Astrocyte (in vitro differentiated cells and primary cell): Measurements from ENCODE around the gene TMEM41B. TPM values are rescaled to one million over a fixed set of nuclear protein-coding genes. Genes with fewer than 3 reads are reported as not detected.
"Not testable (repeated sequence)": the region's sequence is repeated elsewhere in the genome, so short reads cannot be mapped to it uniquely, and the experiment has no call there.

ENCODE experiments used
- DNase-seq: peaks from one replicate; pipeline ENCODE4 v3.0.0-alpha.2; 2010; ENCODE audit warnings: low read depth
- FAIRE-seq: peaks from 2 replicates; lab custom pipeline; 2011; peaks lifted over from hg19 to GRCh38; lab: Jason Lieb, UNC
- H2AFZ ChIP-seq: 2 replicates; pipeline ENCODE4 v1.6.0; 2012; ENCODE audit warnings: low read depth, low read length, inconsistent platforms
- H3K27ac ChIP-seq: 2 replicates; pipeline ENCODE4 v1.5.1; 2011; ENCODE audit warnings: low read depth, low read length, inconsistent platforms
- H3K27me3 ChIP-seq: 2 replicates; pipeline ENCODE4 v1.6.0; 2011; ENCODE audit warnings: low read length, inconsistent platforms; ENCODE audit not compliant: insufficient read depth
- H3K36me3 ChIP-seq: 2 replicates; pipeline ENCODE4 v1.5.1; 2011; ENCODE audit warnings: low read length, inconsistent platforms; ENCODE audit not compliant: insufficient read depth
- H3K4me1 ChIP-seq: 2 replicates; pipeline ENCODE4 v1.5.1; 2011; ENCODE audit warnings: low read length, inconsistent platforms; ENCODE audit not compliant: insufficient read depth
- H3K4me2 ChIP-seq: 2 replicates; pipeline ENCODE4 v1.6.0; 2012; ENCODE audit warnings: low read length, inconsistent platforms
- H3K4me3 ChIP-seq: 2 replicates; pipeline ENCODE4 v1.5.1; 2011; ENCODE audit warnings: low read depth, mild to moderate bottlenecking, low read length, inconsistent platforms; ENCODE audit not compliant: insufficient read depth
- H3K79me2 ChIP-seq: 2 replicates; pipeline ENCODE4 v1.6.0; 2012; ENCODE audit warnings: mild to moderate bottlenecking, low read length, inconsistent platforms; ENCODE audit not compliant: insufficient read depth
- H3K9ac ChIP-seq: 2 replicates; pipeline ENCODE4 v1.6.0; 2012; ENCODE audit warnings: mild to moderate bottlenecking, low read length, inconsistent platforms
- H3K9me3 ChIP-seq: 2 replicates; pipeline ENCODE4 v1.5.1; 2012; ENCODE audit warnings: low read depth, mild to moderate bottlenecking, low read length, inconsistent platforms; ENCODE audit not compliant: insufficient read depth
- H4K20me1 ChIP-seq: 2 replicates; pipeline ENCODE4 v1.6.0; 2012; ENCODE audit warnings: low read length, inconsistent platforms; ENCODE audit not compliant: insufficient read depth
- H3K27ac Mint-ChIP-seq: one replicate; pipeline ENCODE4 v1.8.0; 2021; ENCODE audit warnings: mild to moderate bottlenecking, mixed read lengths; ENCODE audit not compliant: unreplicated experiment
- H3K27me3 Mint-ChIP-seq: one replicate; pipeline ENCODE4 v1.8.0; 2021; ENCODE audit warnings: low read depth, mixed read lengths; ENCODE audit not compliant: unreplicated experiment
- H3K36me3 Mint-ChIP-seq: one replicate; pipeline ENCODE4 v1.8.0; 2021; ENCODE audit warnings: low read depth, mixed read lengths; ENCODE audit not compliant: unreplicated experiment
- H3K4me1 Mint-ChIP-seq: one replicate; pipeline ENCODE4 v1.8.0; 2021; ENCODE audit warnings: low read depth, mixed read lengths; ENCODE audit not compliant: unreplicated experiment
- H3K4me3 Mint-ChIP-seq: one replicate; pipeline ENCODE4 v1.8.0; 2021; ENCODE audit warnings: mild to moderate bottlenecking, moderate library complexity, mixed read lengths; ENCODE audit not compliant: unreplicated experiment
- H3K9me3 Mint-ChIP-seq: one replicate; pipeline ENCODE4 v1.8.0; 2021; ENCODE audit warnings: mild to moderate bottlenecking, mixed read lengths; ENCODE audit not compliant: unreplicated experiment
- EZH2 ChIP-seq: IDR thresholded peaks from 2 replicates; pipeline ENCODE4 v1.6.1; 2012; ENCODE audit warnings: mild to moderate bottlenecking, low read length, inconsistent platforms; ENCODE audit not compliant: insufficient read depth
- total RNA-seq: library from RNA; stranded (reverse); gene quantifications from 2 replicates; pipeline ENCODE4 v1.2.1, GENCODE V29; 2021
- TF ChIP-seq, protein P1 (sequence below): IDR thresholded peaks from 2 replicates; pipeline ENCODE4 v1.5.1; 2011; ENCODE audit warnings: low read depth, mild to moderate bottlenecking, inconsistent platforms, low read length, moderate library complexity; ENCODE audit not compliant: insufficient read depth

The TMEM41B gene
- total RNA-seq, 1 donor from 2014 or later: 43.8 TPM

DNA sequence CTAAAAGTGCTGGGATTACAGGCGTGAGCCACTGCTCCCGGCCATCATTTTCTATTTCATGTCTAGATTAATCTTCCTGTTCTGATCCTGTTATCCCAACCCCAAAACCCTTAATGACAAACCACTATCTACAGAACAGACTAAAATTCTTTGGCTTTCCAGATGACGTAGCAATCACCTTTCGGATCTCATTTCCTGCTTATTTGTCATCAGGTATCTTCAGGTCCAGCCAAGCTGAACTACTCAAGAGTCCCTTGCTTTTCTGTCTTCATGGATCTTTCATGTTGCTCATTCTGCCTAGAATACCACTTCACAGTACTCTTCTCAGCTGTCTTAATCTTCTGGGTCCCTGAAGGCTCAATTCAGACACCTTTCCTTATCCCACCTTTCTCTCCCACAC lies 42.6 kb upstream of the TMEM41B start:
- Mint-ChIP-seq H3K4me3 (no peak overlapping the region), H3K4me1 (peaks cover 2% of the 10 kb centered on the region), H3K27me3 (no peaks in the 10 kb centered on the region), H3K9me3 (no peaks in the 10 kb centered on the region), H3K36me3 (no peaks in the 10 kb centered on the region), H3K27ac (no peak overlapping the region)
- no peak overlapping the region for H2AFZ ChIP-seq
- TF ChIP-seq, protein P1, sequence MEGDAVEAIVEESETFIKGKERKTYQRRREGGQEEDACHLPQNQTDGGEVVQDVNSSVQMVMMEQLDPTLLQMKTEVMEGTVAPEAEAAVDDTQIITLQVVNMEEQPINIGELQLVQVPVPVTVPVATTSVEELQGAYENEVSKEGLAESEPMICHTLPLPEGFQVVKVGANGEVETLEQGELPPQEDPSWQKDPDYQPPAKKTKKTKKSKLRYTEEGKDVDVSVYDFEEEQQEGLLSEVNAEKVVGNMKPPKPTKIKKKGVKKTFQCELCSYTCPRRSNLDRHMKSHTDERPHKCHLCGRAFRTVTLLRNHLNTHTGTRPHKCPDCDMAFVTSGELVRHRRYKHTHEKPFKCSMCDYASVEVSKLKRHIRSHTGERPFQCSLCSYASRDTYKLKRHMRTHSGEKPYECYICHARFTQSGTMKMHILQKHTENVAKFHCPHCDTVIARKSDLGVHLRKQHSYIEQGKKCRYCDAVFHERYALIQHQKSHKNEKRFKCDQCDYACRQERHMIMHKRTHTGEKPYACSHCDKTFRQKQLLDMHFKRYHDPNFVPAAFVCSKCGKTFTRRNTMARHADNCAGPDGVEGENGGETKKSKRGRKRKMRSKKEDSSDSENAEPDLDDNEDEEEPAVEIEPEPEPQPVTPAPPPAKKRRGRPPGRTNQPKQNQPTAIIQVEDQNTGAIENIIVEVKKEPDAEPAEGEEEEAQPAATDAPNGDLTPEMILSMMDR: no peak
- DNase-seq: no peak
- H3K9me3 ChIP-seq: no peaks in the 10 kb centered on the region
- H3K4me2 ChIP-seq: no peak overlapping the region
- no peak overlapping the region for H3K27ac ChIP-seq
- no peak overlapping the region for H3K9ac ChIP-seq
- no peak overlapping the region for H3K4me3 ChIP-seq
- no peaks in the 10 kb centered on the region for H3K79me2 ChIP-seq
- H4K20me1 ChIP-seq: no peaks in the 10 kb centered on the region
- FAIRE-seq: no peak
- H3K4me1 ChIP-seq: no peaks in the 10 kb centered on the region
- no peaks in the 10 kb centered on the region for H3K36me3 ChIP-seq
- H3K27me3 ChIP-seq: no peaks in the 10 kb centered on the region

DNA sequence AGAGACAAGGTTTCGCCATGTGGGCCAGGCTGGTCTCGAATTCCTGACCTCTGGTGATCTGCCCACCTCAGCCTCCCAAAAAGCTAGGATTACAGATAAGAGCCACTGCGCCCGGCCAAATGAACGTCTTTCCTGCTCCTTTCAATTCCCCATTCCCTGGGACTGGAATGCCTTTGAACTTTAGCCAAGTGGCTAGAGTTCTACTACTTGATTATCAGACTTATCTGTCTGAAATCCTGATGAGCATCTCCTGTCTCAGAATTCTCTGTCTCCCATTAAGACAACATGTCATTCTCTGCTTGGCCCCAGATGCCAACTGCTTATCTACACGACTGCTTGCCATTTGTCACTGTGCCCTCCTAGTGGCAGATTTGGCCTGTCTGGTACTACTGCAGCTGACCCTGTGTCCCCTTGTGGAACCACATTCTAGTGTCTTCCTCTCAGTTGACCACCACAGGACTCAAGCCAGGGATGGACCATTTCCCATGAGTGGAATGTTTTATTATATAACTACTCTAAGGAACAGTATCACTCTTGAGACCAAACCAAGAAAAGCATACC lies 37.0 kb upstream of the TMEM41B start:
- Histone ChIP-seq H3K4me3 (no peak overlapping the region), H4K20me1 (no peaks in the 10 kb centered on the region), H2AFZ (no peak overlapping the region), H3K36me3 (no peaks in the 10 kb centered on the region), H3K4me2 (no peak overlapping the region), H3K79me2 (no peaks in the 10 kb centered on the region), H3K9me3 (no peaks in the 10 kb centered on the region), H3K27me3 (no peaks in the 10 kb centered on the region), H3K27ac (no peak overlapping the region), H3K4me1 (no peaks in the 10 kb centered on the region), H3K9ac (no peak overlapping the region)
- no peak for FAIRE-seq
- DNase-seq: no peak
- no peaks in the 10 kb centered on the region for H3K27me3 Mint-ChIP-seq
- H3K27ac Mint-ChIP-seq: no peak overlapping the region
- H3K4me3 Mint-ChIP-seq: no peak overlapping the region
- TF ChIP-seq, protein P1: no peak
- TF ChIP-seq EZH2: no peak
- no peaks in the 10 kb centered on the region for H3K36me3 Mint-ChIP-seq
- H3K9me3 Mint-ChIP-seq: no peaks in the 10 kb centered on the region
- peaks cover 6% of the 10 kb centered on the region for H3K4me1 Mint-ChIP-seq

DNA sequence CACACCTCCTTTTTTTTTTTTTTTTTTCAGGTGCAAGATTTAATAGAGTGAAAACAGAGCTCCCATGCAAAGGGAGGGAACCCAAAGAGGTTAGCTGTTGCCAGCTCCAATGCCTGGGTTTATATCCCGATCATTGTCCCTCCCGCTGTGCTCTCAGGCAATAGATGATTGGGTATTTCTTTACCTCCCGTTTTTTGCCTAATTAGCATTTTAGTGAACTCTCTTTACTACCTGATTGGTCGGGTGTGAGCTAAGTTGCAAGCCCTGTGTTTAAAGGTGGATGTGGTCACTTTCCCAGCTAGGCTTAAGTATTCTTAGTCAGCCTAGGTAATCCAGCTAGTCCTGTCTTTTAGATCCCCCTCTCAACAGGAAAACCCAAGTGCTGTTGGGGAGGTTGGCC lies 33.4 kb upstream of the TMEM41B start:
- H3K9me3 Mint-ChIP-seq, H3K9me3 ChIP-seq, H3K4me3 Mint-ChIP-seq, H3K36me3 Mint-ChIP-seq, H3K27me3 Mint-ChIP-seq, FAIRE-seq, DNase-seq, H3K4me1 Mint-ChIP-seq, H3K27ac Mint-ChIP-seq, H3K4me1 ChIP-seq, H3K9ac ChIP-seq, H2AFZ ChIP-seq, H3K27me3 ChIP-seq, H3K4me3 ChIP-seq, H3K36me3 ChIP-seq, H3K79me2 ChIP-seq, H4K20me1 ChIP-seq, H3K27ac ChIP-seq, H3K4me2 ChIP-seq: not testable (repeated sequence)
